Thoracic aorta (tissue), 2 donors: ENCODE data around the gene HACE1. TPM values are rescaled to one million over a fixed set of nuclear protein-coding genes. Genes with fewer than 3 reads are reported as not detected.

Source experiments
- ATAC-seq: fragments of 150-250 bp; one replicate; pipeline ENCODE4 v1.8.0; 2017; ENCODE audit warnings: low read depth; ENCODE audit not compliant: insufficient number of reproducible peaks, low FRiP score
- DNase-seq: peaks from one replicate; pipeline ENCODE4 v3.0.0-alpha.2; 2020; ENCODE audit warnings: low spot score
- H3K27ac ChIP-seq, 2 donors: fragments of 200-600 bp; sonication (generic); 1 replicate in 1 of 2; 2 replicates in 1 of 2; pipeline ENCODE4 v1.5.1; 2016; ENCODE audit warnings: mild to moderate bottlenecking in 2 of 2, moderate library complexity in 2 of 2
- H3K27me3 ChIP-seq: fragments of 200-600 bp; sonication (generic); replicated peaks from 2 replicates; pipeline ENCODE4 v1.6.0; 2016; ENCODE audit warnings: mild to moderate bottlenecking; ENCODE audit not compliant: insufficient read depth
- H3K36me3 ChIP-seq: fragments of 200-600 bp; sonication (generic); one replicate; pipeline ENCODE4 v1.5.1; 2016
- H3K4me1 ChIP-seq, 2 donors: fragments of 200-600 bp; sonication (generic); 1 replicate in 1 of 2; 2 replicates in 1 of 2; pipeline versions ENCODE4 v1.5.1 to v1.6.0; 2016; ENCODE audit warnings: low read depth in 2 of 2, mild to moderate bottlenecking in 1 of 2; ENCODE audit not compliant: control insufficient read depth in 1 of 2
- H3K4me3 ChIP-seq: fragments of 200-600 bp; sonication (generic); 2 replicates; pipeline ENCODE4 v1.5.1; 2016; ENCODE audit warnings: mild to moderate bottlenecking
- H3K9me3 ChIP-seq: fragments of 200-600 bp; sonication (generic); 2 replicates; pipeline ENCODE4 v1.5.1; 2016
- total RNA-seq, 2 donors: library from RNA; depleted of rRNA; stranded (reverse); fragments of >200 nt; gene quantifications; one replicate each; pipeline versions ENCODE4 v1.1.0 to v1.2.3, GENCODE V29; 2016
- TF ChIP-seq, protein P1 (sequence below): fragments of 200-600 bp; sonication (generic); IDR thresholded peaks from one replicate; pipeline ENCODE4 v1.5.1; 2019; ENCODE audit warnings: antibody characterized with exemption

HACE1 gene
- total RNA-seq, 2 donors from 2014 or later, result 17.0 to 20.7 TPM

DNA sequence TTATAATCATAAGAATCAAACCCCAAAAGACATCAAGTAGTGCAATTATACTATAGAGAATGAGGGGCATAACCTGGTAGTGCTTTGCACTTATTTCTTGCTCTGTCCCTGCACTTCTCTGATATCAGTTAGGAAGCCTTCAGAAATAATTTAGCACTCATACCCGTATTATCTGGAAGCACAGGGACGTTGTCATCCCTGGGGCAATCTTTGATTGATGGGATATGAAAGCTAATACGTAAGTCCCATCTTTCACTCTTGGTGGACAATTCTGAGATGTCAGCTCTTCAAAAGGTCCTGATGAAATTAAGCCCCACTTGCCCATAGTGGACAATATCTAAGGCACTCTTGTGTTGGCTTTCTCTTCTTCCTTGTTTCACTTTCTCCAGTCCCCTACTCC, 144.9 kb downstream of the HACE1 start:
- Histone ChIP-seq H3K4me1 (no peaks in the 10 kb centered on the region), H3K27me3 (no peaks in the 10 kb centered on the region), H3K9me3 (no peaks in the 10 kb centered on the region), H3K36me3 (no peaks in the 10 kb centered on the region), H3K27ac (no peak overlapping the region), H3K4me3 (no peak overlapping the region)
- ATAC-seq, result no peak
- no peak for DNase-seq
- TF ChIP-seq, protein P1, sequence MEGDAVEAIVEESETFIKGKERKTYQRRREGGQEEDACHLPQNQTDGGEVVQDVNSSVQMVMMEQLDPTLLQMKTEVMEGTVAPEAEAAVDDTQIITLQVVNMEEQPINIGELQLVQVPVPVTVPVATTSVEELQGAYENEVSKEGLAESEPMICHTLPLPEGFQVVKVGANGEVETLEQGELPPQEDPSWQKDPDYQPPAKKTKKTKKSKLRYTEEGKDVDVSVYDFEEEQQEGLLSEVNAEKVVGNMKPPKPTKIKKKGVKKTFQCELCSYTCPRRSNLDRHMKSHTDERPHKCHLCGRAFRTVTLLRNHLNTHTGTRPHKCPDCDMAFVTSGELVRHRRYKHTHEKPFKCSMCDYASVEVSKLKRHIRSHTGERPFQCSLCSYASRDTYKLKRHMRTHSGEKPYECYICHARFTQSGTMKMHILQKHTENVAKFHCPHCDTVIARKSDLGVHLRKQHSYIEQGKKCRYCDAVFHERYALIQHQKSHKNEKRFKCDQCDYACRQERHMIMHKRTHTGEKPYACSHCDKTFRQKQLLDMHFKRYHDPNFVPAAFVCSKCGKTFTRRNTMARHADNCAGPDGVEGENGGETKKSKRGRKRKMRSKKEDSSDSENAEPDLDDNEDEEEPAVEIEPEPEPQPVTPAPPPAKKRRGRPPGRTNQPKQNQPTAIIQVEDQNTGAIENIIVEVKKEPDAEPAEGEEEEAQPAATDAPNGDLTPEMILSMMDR, result no peak

DNA sequence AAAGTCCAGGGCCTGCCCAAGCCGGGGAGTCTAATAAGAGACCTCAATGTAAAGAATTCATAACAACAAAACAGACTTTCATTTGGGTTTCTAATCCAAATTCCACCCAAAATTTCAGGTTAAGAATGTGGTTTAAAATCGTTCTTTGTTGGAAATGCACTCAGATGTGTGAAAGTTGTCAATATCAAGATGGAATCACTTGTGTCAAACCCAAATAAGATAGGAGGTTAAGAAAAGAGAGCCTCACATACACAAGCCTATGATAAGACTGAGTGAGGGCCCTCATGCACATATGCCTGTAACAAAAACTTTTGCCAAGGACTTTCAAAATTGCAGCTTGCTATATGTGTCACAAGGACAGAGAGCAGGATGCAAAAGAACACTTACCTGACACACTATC, 145.7 kb downstream of the HACE1 start:
- TF ChIP-seq, protein P1, result no peak
- Histone ChIP-seq H3K27me3 (no peaks in the 10 kb centered on the region), H3K36me3 (no peaks in the 10 kb centered on the region), H3K4me1 (no peaks in the 10 kb centered on the region), H3K4me3 (no peak overlapping the region), H3K27ac (no peak overlapping the region), H3K9me3 (no peaks in the 10 kb centered on the region)
- no peak for DNase-seq
- no peak for ATAC-seq

DNA sequence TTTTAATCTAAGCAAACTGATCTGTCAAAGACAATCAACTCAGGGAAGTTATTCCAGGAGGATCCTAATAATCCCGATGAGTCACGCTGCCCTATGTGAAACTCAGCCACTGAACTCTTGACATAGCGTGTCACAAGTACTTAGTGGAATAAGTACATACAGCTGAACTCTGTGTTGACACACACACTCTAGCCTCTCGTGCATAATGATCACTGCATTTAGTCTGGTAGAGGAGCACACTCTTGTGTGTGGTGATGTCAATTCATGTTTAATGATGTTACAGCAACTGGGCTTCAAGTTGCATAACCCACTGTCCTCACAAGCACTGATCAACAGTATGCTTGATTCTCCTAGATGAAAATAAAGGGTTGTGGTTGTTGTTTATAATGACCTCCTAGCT, 148.3 kb downstream of the HACE1 start:
- TF ChIP-seq, protein P1, result no peak
- H3K27ac ChIP-seq, result no peak overlapping the region
- H3K4me3 ChIP-seq, result no peak overlapping the region
- no peaks in the 10 kb centered on the region for H3K9me3 ChIP-seq
- no peaks in the 10 kb centered on the region for H3K36me3 ChIP-seq
- ATAC-seq (no peak), DNase-seq (no peak)
- no peaks in the 10 kb centered on the region for H3K27me3 ChIP-seq
- no peaks in the 10 kb centered on the region for H3K4me1 ChIP-seq

DNA sequence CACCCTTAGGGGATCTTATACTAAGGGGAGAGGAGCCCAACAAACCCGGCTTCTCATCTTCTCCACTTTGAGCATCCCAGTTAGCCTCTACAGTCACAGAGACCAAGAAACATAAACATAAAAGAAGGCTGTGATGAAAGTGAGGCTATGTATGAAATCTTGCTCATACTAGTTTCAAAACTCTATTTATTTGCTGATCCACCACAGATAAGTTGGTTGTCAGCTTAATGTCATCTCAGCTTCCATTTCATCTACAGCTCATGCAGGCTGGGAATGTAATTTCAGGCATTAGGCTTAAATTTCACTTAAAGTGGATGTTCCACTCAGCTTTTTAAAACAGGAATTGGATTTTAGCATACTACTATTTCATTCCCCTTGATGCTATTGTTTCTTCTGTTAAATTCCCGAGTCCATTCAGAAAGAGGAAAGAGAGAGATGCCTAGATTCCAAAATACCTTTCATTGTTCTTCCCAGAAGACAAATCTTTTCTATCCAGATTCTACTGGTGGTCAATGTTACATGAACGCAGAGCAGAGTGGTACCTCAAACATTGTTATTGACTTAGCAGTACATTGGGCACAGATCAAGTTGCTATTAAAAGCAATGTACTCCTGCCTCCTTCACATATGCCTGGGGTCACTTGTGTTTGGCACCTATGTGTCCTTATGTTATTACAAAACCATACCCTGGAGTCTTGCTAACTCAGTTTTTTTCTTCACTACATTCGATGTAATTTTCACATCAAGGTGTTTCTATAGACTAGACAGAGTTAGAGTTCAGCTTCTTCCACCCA, 149.0 kb downstream of the HACE1 start:
- TF ChIP-seq, protein P1, result no peak
- H3K27me3 ChIP-seq, result no peaks in the 10 kb centered on the region
- no peak overlapping the region for H3K27ac ChIP-seq
- no peak overlapping the region for H3K4me3 ChIP-seq
- DNase-seq, result no peak
- ATAC-seq, result no peak
- no peaks in the 10 kb centered on the region for H3K36me3 ChIP-seq
- no peaks in the 10 kb centered on the region for H3K9me3 ChIP-seq
- no peaks in the 10 kb centered on the region for H3K4me1 ChIP-seq

DNA sequence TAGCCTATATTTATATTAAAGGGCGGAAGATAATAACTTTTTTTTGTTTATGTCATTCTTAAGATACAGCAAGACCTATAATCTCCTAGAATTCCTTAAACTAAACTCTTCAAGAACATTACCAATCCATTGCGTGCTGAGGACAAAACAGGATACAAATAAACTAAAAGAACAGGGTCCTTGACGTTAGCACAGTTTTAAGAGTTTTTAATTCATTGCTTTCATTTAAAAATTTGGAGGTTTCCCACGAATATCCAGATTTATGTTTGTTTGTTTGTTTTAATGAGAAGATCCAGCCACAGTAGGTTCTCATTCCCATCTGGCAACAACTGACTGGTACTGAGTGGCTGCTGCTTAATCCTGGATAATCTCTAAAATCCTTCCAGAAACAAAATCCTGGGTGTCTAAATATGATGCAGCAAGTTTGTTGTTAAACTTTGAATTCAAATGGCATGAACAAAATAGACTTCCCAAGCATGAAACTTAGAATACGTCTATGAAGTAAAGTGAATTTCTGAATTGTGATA, 153.7 kb downstream of the HACE1 start:
- TF ChIP-seq, protein P1, result no peak
- Histone ChIP-seq H3K9me3 (no peaks in the 10 kb centered on the region), H3K4me3 (no peak overlapping the region), H3K27me3 (no peaks in the 10 kb centered on the region), H3K27ac (no peak overlapping the region), H3K36me3 (no peaks in the 10 kb centered on the region), H3K4me1 (no peaks in the 10 kb centered on the region)
- DNase-seq (no peak), ATAC-seq (no peak)
